Ovary (tissue), 9 donors: Measurements from ENCODE around the gene TULP4. TPM values are rescaled to one million over a fixed set of nuclear protein-coding genes. Genes with fewer than 3 reads are reported as not detected.

ENCODE experiments used
- DNase-seq, 5 donors: peaks; one replicate each; pipeline ENCODE4 v3.0.0-alpha.2; 2019 to 2020
- H3K27ac ChIP-seq, 2 donors: fragments of 200-600 bp; one replicate each; pipeline versions ENCODE4 v1.5.1 to v1.8.0; 2019 to 2022
- H3K27me3 ChIP-seq: fragments of 200-600 bp; one replicate; pipeline ENCODE4 v1.8.0; 2022
- H3K36me3 ChIP-seq: fragments of 200-600 bp; sonication (generic); one replicate; pipeline ENCODE4 v1.5.1; 2019
- H3K4me1 ChIP-seq: one replicate; pipeline ENCODE4 v1.8.1; 2013; ENCODE audit warnings: mild to moderate bottlenecking, moderate library complexity; ENCODE audit not compliant: insufficient read depth
- H3K4me3 ChIP-seq: fragments of 200-600 bp; sonication (generic); one replicate; pipeline ENCODE4 v1.5.1; 2017
- H3K9me3 ChIP-seq, 2 donors: fragments of 200-600 bp in 1 of 2; sonication (generic) in 1 of 2; one replicate each; pipeline versions ENCODE4 v1.5.1 to v1.8.1; 2013 to 2019; ENCODE audit warnings: mild to moderate bottlenecking in 1 of 2, moderate library complexity in 1 of 2
- EP300 ChIP-seq: sonication (generic); formaldehyde crosslinking; IDR thresholded peaks from one replicate; pipeline ENCODE4 v1.6.1; 2017; ENCODE audit warnings: antibody characterized with exemption
- POLR2A ChIP-seq: fragments of 450-650 bp; IDR thresholded peaks from one replicate; pipeline ENCODE4 v1.6.1; 2017; ENCODE audit warnings: antibody characterized with exemption, mild to moderate bottlenecking, moderate library complexity
- WGBS, 3 donors: extraction: QIAGEN DNeasy Blood & Tissue Kit in 1 of 3; methylation state at CpG; one replicate each; pipeline versions ENCODE4 v1.1.5 to v1.1.7; 2013 to 2017; 5-methylcytosine and 5-hydroxymethylcytosine counted together
- intact Hi-C, 4 donors: fragments of 100-400 bp; cut with DNase I; formaldehyde crosslinking; loops; one replicate each; pipeline versions ENCODE4 v1.11.0 to v1.15.1; 2022 to 2023
- polyA plus RNA-seq, 2 donors: library from polyadenylated mRNA; stranded (reverse); fragments of 200-250 nt in 1 of 2; fragments of 350-450 nt in 1 of 2; fragmentation: Illumina TruSeq in 1 of 2; extraction: RNeasy Lipid Tissue Mini Kit (QIAGEN cat#74804) in 1 of 2; gene quantifications; one replicate each; pipeline ENCODE4 v1.2.3, GENCODE V29; 2013 to 2014
- total RNA-seq, 7 donors: library from RNA; depleted of rRNA in 2 of 7; stranded (reverse); fragments of >200 nt in 2 of 7; fragmentation: NEBNext Ultra II Directional in 3 of 7; extraction: Animal tissue kit (Norgen Biotek cat#: 25700) in 3 of 7; gene quantifications; one replicate each; pipeline versions ENCODE4 v1.1.0 to v1.2.4, GENCODE V29; 2016 to 2023
- TF ChIP-seq, protein P1 (sequence below), 3 donors: fragments of 450-650 bp in 2 of 3; fragments of 200-600 bp in 1 of 3; IDR thresholded peaks; one replicate each; pipeline versions ENCODE4 v1.5.1 to v1.8.0; 2016 to 2022; ENCODE audit warnings: antibody characterized with exemption in 3 of 3, mild to moderate bottlenecking in 1 of 3
- donor health status: DM: no; HTN: no; CAD: no; lungs with moderate emphysema.
- donor health status: DM: no; HTN: no; CAD: no.
- donor health status: Bipolar disorder and iron deficiency.
- donor health status: DM: yes; HTN: yes; CAD: no.
- donor health status: DM: no; HTN: no; CAD: no.
- donor health status: DM: yes; HTN: yes; CAD: no.

Gene TULP4
- total and polyA plus RNA-seq, 9 donors, result 7.5 to 152 (median 92.6) TPM

DNA sequence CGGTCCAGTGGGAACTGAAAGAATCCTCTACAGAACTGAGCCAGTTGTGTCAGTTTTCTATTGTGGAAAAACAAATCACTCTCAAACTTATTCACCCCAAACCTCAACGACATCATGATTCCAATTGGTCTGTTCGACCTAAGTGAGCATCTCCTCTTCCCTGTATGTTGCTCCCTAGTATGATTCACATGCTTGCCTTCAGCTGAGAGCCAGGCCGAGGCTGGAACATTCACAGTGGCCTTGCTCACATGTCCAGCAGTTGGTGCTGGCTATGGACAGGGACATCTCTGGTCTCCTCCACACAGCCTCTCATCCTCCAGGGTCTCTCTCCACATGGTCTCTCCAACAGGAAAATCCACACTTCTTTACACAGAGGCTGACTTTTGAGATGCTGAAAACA lies 219.3 kb downstream of the TULP4 start:
- Histone ChIP-seq H3K27ac (no peak overlapping the region), H3K4me3 (no peak overlapping the region), H3K36me3 (no peaks in the 10 kb centered on the region), H3K27me3 (no peaks in the 10 kb centered on the region), H3K9me3 (no peaks in the 10 kb centered on the region), H3K4me1 (peaks cover 7% of the 10 kb centered on the region)
- DNase-seq, result no peak
- WGBS, 3 donors, result 82 to 86% (median 85%) methylated on average over 4 of the region's 4 CpGs
- TF ChIP-seq, protein P1, sequence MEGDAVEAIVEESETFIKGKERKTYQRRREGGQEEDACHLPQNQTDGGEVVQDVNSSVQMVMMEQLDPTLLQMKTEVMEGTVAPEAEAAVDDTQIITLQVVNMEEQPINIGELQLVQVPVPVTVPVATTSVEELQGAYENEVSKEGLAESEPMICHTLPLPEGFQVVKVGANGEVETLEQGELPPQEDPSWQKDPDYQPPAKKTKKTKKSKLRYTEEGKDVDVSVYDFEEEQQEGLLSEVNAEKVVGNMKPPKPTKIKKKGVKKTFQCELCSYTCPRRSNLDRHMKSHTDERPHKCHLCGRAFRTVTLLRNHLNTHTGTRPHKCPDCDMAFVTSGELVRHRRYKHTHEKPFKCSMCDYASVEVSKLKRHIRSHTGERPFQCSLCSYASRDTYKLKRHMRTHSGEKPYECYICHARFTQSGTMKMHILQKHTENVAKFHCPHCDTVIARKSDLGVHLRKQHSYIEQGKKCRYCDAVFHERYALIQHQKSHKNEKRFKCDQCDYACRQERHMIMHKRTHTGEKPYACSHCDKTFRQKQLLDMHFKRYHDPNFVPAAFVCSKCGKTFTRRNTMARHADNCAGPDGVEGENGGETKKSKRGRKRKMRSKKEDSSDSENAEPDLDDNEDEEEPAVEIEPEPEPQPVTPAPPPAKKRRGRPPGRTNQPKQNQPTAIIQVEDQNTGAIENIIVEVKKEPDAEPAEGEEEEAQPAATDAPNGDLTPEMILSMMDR (IDR thresholded peaks at IDR 0.05), result no peak
- TF ChIP-seq POLR2A (no peak), EP300 (no peak)
- intact Hi-C loops, result loop anchor here in 1 of 4 donors (10.0 kb wide), 1 partner anchor 133 kb away; no protein-coding TSS in a partner anchor

- Histone ChIP-seq H3K27ac (no peak overlapping the region), H3K36me3 (no peaks in the 10 kb centered on the region), H3K9me3 (no peaks in the 10 kb centered on the region), H3K27me3 (no peaks in the 10 kb centered on the region), H3K4me3 (no peak overlapping the region), H3K4me1 (peaks cover 10% of the 10 kb centered on the region)
- TF ChIP-seq, protein P1 (IDR thresholded peaks at IDR 0.05), result no peak
- no peak for TF ChIP-seq POLR2A
- TF ChIP-seq EP300, result no peak
- DNase-seq, result no peak
- intact Hi-C loops, result loop anchor here in 1 of 4 donors (10.0 kb wide), 1 partner anchor 133 kb away; no protein-coding TSS in a partner anchor
- 94 to 98% (median 95%) methylated on average over 2 of the region's 2 CpGs for WGBS, 3 donors
Measured at GRCh38 chr6:158531970-158532369, 219.7 kb downstream of the TULP4 start.

GRCh38 chr6:158536084-158536890 lies 224.0 kb downstream of the TULP4 start:
- no peaks in the 10 kb centered on the region for H3K27me3 ChIP-seq
- H3K36me3 ChIP-seq, result no peaks in the 10 kb centered on the region
- DNase-seq, result peak; percentile 63 to 88 (median 73)
- WGBS, 3 donors, result 0 to 1% (median 1%) methylated on average over 59 to 75 of the region's 75 CpGs
- H3K9me3 ChIP-seq, result no peaks in the 10 kb centered on the region
- peaks cover 10% of the 10 kb centered on the region for H3K4me1 ChIP-seq
- H3K27ac ChIP-seq, result no peak overlapping the region
- H3K4me3 ChIP-seq, result peak overlapping the region; percentile 38
- intact Hi-C loops, result loop anchor here in 1 of 4 donors (10.0 kb wide), 1 partner anchor 129 kb away; no protein-coding TSS in a partner anchor
- no peak for TF ChIP-seq POLR2A
- no peak for TF ChIP-seq EP300
- TF ChIP-seq, protein P1 (IDR thresholded peaks at IDR 0.05), result no peak

DNA sequence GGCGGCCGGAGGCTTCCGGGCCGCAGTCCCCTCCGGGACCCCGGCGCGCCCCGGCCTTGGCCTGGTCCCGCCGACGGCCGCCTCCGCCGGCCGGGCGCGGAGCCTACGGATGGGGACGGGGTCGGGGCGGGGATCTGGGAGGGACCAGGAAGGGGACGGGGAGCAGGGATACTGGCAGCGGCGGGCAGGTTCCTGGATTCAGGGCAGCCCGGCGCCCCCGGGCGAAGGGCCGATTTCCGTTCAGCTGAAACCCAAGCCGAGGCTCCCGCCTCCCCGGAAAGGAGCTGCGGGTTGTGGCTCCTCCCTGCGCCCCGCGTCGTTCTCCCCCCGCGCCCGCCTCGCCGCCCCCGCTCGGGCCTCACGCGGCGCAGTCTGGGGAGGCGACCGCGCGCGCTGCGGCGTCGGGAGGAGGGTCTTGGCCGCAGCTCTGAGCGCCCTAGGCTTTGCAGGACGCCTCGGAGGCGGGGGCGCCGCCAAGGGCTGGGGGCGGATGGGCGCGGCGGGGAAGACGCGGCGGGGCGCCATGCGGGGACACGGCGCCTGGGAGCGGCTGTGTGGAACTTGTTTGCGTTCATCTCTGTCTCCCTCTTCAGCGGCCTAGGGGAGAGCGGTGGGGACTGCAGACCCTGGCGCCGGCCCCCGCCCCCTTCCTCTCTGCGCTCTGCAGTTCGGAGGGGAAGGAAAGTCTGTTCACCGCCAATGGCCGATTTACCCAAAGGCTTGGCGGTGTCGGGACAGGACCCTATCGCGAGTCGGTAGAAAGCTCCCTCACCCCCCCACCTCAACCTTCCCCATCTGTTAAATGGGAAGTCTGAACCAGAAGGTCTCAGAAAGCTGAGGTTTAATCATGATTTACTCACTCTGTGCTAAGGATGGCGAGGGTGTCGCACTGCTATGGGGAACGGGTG lies 224.9 kb downstream of the TULP4 start:
- no peaks in the 10 kb centered on the region for H3K9me3 ChIP-seq
- no peaks in the 10 kb centered on the region for H3K27me3 ChIP-seq
- no peaks in the 10 kb centered on the region for H3K36me3 ChIP-seq
- peak overlapping the region; percentile 38 for H3K4me3 ChIP-seq
- intact Hi-C loops, result loop anchor here in 1 of 4 donors (10.0 kb wide), 1 partner anchor 128 kb away; no protein-coding TSS in a partner anchor
- WGBS, 3 donors, result 3 to 11% (median 11%) methylated on average over 23 to 94 of the region's 94 CpGs
- DNase-seq, result peak in 4 of 5 donors; percentile 37 to 75 (median 58)
- H3K27ac ChIP-seq, result no peak overlapping the region
- TF ChIP-seq POLR2A (no peak), EP300 (no peak)
- H3K4me1 ChIP-seq, result peaks cover 10% of the 10 kb centered on the region
